K562 (cell line): ENCODE results near the gene CIB1. TPM values are rescaled to one million over a fixed set of nuclear protein-coding genes. Genes with fewer than 3 reads are reported as not detected.

Experiments
- ATAC-seq: fragments of 200-7000 bp; cut with Tn5 transposase; 3 replicates; pipeline ENCODE4 v1.9.1; 2020; ENCODE audit warnings: moderate library complexity
- BruUV-seq: library from RNA; stranded (reverse); fragments of 400-500 nt; replicated peaks from 2 replicates; lab custom pipeline; 2021; lab: Mats Ljungman, UMichigan
- CTCF ChIA-PET: fragments of 300-600 bp; formaldehyde crosslinking; extraction: SDS; loops from one replicate; lab custom pipeline; 2021; ENCODE audit warnings: low intra/inter-chr PET ratio; lab: Yijun Ruan, JAX
- POLR2A ChIA-PET: fragments of 300-600, 350-650 bp; sonication (Branson Sonifier 250); formaldehyde crosslinking; extraction: SDS; loops from one replicate; lab custom pipeline; 2021; ENCODE audit warnings: antibody characterized with exemption, inconsistent platforms; lab: Yijun Ruan, JAX
- DNase-seq, 4 experiments: peaks; one replicate each; pipeline versions ENCODE4 v3.0.0 to v3.0.0-alpha.2; 2011 to 2018; ENCODE audit warnings: low spot score in 3 of 4, mixed read lengths in 3 of 4; ENCODE audit errors: extremely low read depth in 1 of 4
- FAIRE-seq: peaks from 2 replicates; lab custom pipeline; 2011; peaks lifted over from hg19 to GRCh38; lab: Jason Lieb, UNC
- H2AFZ ChIP-seq: 2 replicates; pipeline ENCODE4 v1.6.0; 2011; ENCODE audit warnings: low read depth, low read length, control low read depth, inconsistent platforms
- H3K27ac ChIP-seq: fragments of 200-600 bp; 3 replicates; pipeline ENCODE4 v1.8.0; 2011; ENCODE audit warnings: low read depth, mild to moderate bottlenecking, control low read depth, inconsistent platforms, low read length, moderate library complexity, mixed read lengths; ENCODE audit errors: extremely low read depth
- H3K27me3 ChIP-seq, 2 experiments: fragments of 300-600 bp in 1 of 2; 2 replicates in 1 of 2; 3 replicates in 1 of 2; pipeline versions ENCODE4 v1.6.0 to v1.8.0; 2011; ENCODE audit warnings: inconsistent platforms in 2 of 2, low read length in 2 of 2, mild to moderate bottlenecking in 1 of 2, mixed read lengths in 1 of 2, moderate library complexity in 1 of 2; ENCODE audit not compliant: control insufficient read depth in 2 of 2, insufficient read depth in 2 of 2
- H3K36me3 ChIP-seq: fragments of 300-600 bp; 3 replicates; pipeline ENCODE4 v1.8.0; 2011; ENCODE audit warnings: mild to moderate bottlenecking, low read length, inconsistent platforms; ENCODE audit not compliant: control insufficient read depth, insufficient read depth
- H3K4me1 ChIP-seq, 2 experiments: fragments of 200-600 bp in 1 of 2; replicated peaks in 1 of 2; 2 replicates in 1 of 2; 3 replicates in 1 of 2; pipeline versions ENCODE4 v1.5.1 to v1.8.0; 2011; ENCODE audit warnings: inconsistent platforms in 2 of 2, low read length in 2 of 2, mild to moderate bottlenecking in 1 of 2, mixed read lengths in 1 of 2, moderate library complexity in 1 of 2; ENCODE audit not compliant: control insufficient read depth in 2 of 2, insufficient read depth in 2 of 2
- H3K4me2 ChIP-seq: 2 replicates; pipeline ENCODE4 v1.6.1; 2011; ENCODE audit warnings: low read length, control low read depth, inconsistent platforms, mixed read lengths; ENCODE audit not compliant: insufficient read depth
- H3K4me3 ChIP-seq: fragments of 200-600 bp; sonication (generic), shearing (Covaris generic); 2 replicates; pipeline ENCODE4 v1.5.1; 2016; ENCODE audit warnings: control low read depth, inconsistent platforms
- H3K79me2 ChIP-seq: fragments of 200-600 bp; 3 replicates; pipeline ENCODE4 v1.8.0; 2011; ENCODE audit warnings: low read length, inconsistent platforms; ENCODE audit not compliant: control insufficient read depth, insufficient read depth
- H3K9ac ChIP-seq, 2 experiments: 2 replicates each; pipeline versions ENCODE4 v1.6.0 to v1.6.1; 2011; ENCODE audit warnings: low read depth in 2 of 2, low read length in 2 of 2, control low read depth in 1 of 2, inconsistent platforms in 1 of 2, mild to moderate bottlenecking in 1 of 2, mixed read lengths in 1 of 2; ENCODE audit not compliant: insufficient read depth in 1 of 2
- H3K9me1 ChIP-seq: one replicate; pipeline ENCODE4 v1.6.0; 2011; ENCODE audit warnings: inconsistent platforms, mild to moderate bottlenecking, low read length, moderate library complexity; ENCODE audit not compliant: control insufficient read depth, insufficient read depth
- H3K9me3 ChIP-seq: replicated peaks from 2 replicates; pipeline ENCODE4 v1.5.1; 2011; ENCODE audit warnings: low read depth, low read length, inconsistent platforms; ENCODE audit not compliant: control insufficient read depth, insufficient read depth
- H4K20me1 ChIP-seq: replicated peaks from 2 replicates; pipeline ENCODE4 v1.6.1; 2011; ENCODE audit warnings: low read length, inconsistent platforms, mixed read lengths; ENCODE audit not compliant: control insufficient read depth, insufficient read depth
- BRF1 ChIP-seq: IDR thresholded peaks from 3 replicates; pipeline ENCODE4 v1.6.1; 2011; ENCODE audit warnings: borderline replicate concordance, mild to moderate bottlenecking; ENCODE audit not compliant: insufficient read length; ENCODE audit errors: extremely low read depth
- CCNT2 ChIP-seq: IDR thresholded peaks from 2 replicates; pipeline ENCODE4 v1.6.1; 2011; ENCODE audit warnings: borderline replicate concordance, low read depth, mild to moderate bottlenecking, moderate library complexity, mixed read lengths, low read length; ENCODE audit not compliant: insufficient read length; ENCODE audit errors: extremely low read depth
- CHD1 ChIP-seq: fragments of 200-600 bp; sonication (generic); IDR thresholded peaks from one replicate; pipeline ENCODE4 v1.6.1; 2012; ENCODE audit warnings: mild to moderate bottlenecking, moderate library complexity, low read length, inconsistent platforms
- EGR1 ChIP-seq: fragments of 450-650 bp; conservative IDR thresholded peaks from 2 replicates; pipeline ENCODE4 v1.6.1; 2017; ENCODE audit warnings: mild to moderate bottlenecking
- FUS ChIP-seq: fragments of 200-400 bp; formaldehyde crosslinking; optimal IDR thresholded peaks from 2 replicates; pipeline ENCODE3; 2017; ENCODE audit warnings: low read depth, low read length
- HMGN3 ChIP-seq: IDR thresholded peaks from 2 replicates; pipeline ENCODE4 v1.6.1; 2011; ENCODE audit warnings: borderline replicate concordance, low read depth, mild to moderate bottlenecking, mixed read lengths, low read length; ENCODE audit not compliant: insufficient read length; ENCODE audit errors: extremely low read depth
- MAZ ChIP-seq, 2 experiments: fragments of 450-650 bp in 1 of 2; sonication (generic) in 1 of 2; formaldehyde crosslinking; IDR thresholded peaks in 1 of 2; conservative IDR thresholded peaks in 1 of 2; 2 replicates each; pipeline versions ENCODE4 v1.4.0 to v1.5.0; 2020; ENCODE audit warnings: mild to moderate bottlenecking in 1 of 2, missing genetic modification reagents in 1 of 2
- NR3C1 ChIP-seq: sonication (generic); formaldehyde crosslinking; IDR thresholded peaks from 2 replicates; pipeline ENCODE4 v1.8.1; 2022; ENCODE audit warnings: missing genetic modification reagents
- NR4A1 ChIP-seq, 2 experiments: fragments of 250-450 bp in 1 of 2; fragments of 450-650 bp in 1 of 2; sonication (Bioruptor Pico) in 1 of 2; IDR thresholded peaks; 2 replicates each; pipeline versions ENCODE4 v1.4.0 to v1.6.1; 2016 to 2020; ENCODE audit warnings: mild to moderate bottlenecking in 2 of 2, missing compliant biosample characterization in 1 of 2, missing genetic modification characterization in 1 of 2, moderate library complexity in 1 of 2
- PCBP1 ChIP-seq: fragments of 200-400 bp; formaldehyde crosslinking; IDR thresholded peaks from 2 replicates; pipeline ENCODE4 v1.6.1; 2018; ENCODE audit warnings: mild to moderate bottlenecking, low read depth, low read length; ENCODE audit not compliant: poor library complexity, severe bottlenecking
- PCBP2 ChIP-seq: fragments of 200-400 bp; formaldehyde crosslinking; IDR thresholded peaks from 2 replicates; pipeline ENCODE4 v1.6.1; 2018; ENCODE audit warnings: low read length, low read depth, mild to moderate bottlenecking, moderate library complexity; ENCODE audit not compliant: poor library complexity, severe bottlenecking
- POLR2A ChIP-seq: fragments of 450-650 bp; conservative IDR thresholded peaks from 2 replicates; pipeline ENCODE4 v1.6.1; 2016
- SETDB1 ChIP-seq: IDR thresholded peaks from one replicate; pipeline ENCODE4 v1.6.1; 2012; ENCODE audit warnings: low read length, control low read depth, inconsistent platforms
- SIN3A ChIP-seq, 2 experiments: fragments of 150-350 bp in 1 of 2; IDR thresholded peaks; 2 replicates each; pipeline ENCODE4 v1.6.1; 2011 to 2016; ENCODE audit warnings: borderline replicate concordance in 2 of 2, low read depth in 2 of 2, low read length in 2 of 2, mild to moderate bottlenecking in 2 of 2, moderate library complexity in 2 of 2; ENCODE audit not compliant: control insufficient read depth in 1 of 2
- SIN3B ChIP-seq: fragments of 450-650 bp; IDR thresholded peaks from 2 replicates; pipeline ENCODE4 v1.6.1; 2017; ENCODE audit warnings: low read depth, mild to moderate bottlenecking, moderate library complexity
- TBP ChIP-seq: optimal IDR thresholded peaks from 2 replicates; pipeline ENCODE3; 2011; ENCODE audit warnings: low read depth, low read length, improper control_type of control experiment
- TRIM24 ChIP-seq, 2 experiments: fragments of 450-650 bp; IDR thresholded peaks; 2 replicates each; pipeline ENCODE4 v1.6.1; 2016
- WGBS: fragments of 100-300 bp; shearing (Covaris generic); methylation state at CpG from one replicate; pipeline ENCODE4 v1.1.6; 2016; ENCODE audit warnings: low coverage, mixed read lengths; ENCODE audit not compliant: insufficient coverage; ENCODE audit errors: missing lambda C conversion rate; 5-methylcytosine and 5-hydroxymethylcytosine counted together
- in situ Hi-C: fragments of 300-500 bp; cut with MboI; formaldehyde crosslinking; loops from 4 replicates; pipeline ENCODE4 v1.15.0; 2018; ENCODE audit warnings: inconsistent platforms, mixed read lengths
- intact Hi-C: fragments of 100-400 bp; cut with micrococcal nuclease; formaldehyde crosslinking; loops from 2 replicates; pipeline ENCODE4 v1.14.2; 2022
- polyA plus RNA-seq, 8 experiments: library from polyadenylated mRNA; depleted of rRNA in 4 of 8; stranded (reverse) in 5 of 8; unstranded in 3 of 8; fragments of >200 nt; fragmentation: Nextera tagmentation in 2 of 8; fragmentation: Illumina TruSeq in 1 of 8; extraction: Ambion mirVana in 2 of 8; extraction: Trizol in 1 of 8; gene quantifications; 2 replicates each; pipeline versions ENCODE4 v1.2.1 to v1.2.3, GENCODE V29; 2011 to 2014; ENCODE audit warnings: inconsistent platforms in 1 of 8, missing spikeins in 1 of 8
- total RNA-seq, 7 experiments: library from RNA; depleted of rRNA in 6 of 7; stranded (reverse); fragments of >200 nt in 6 of 7; fragmentation: Illumina TruSeq in 2 of 7; extraction: Trizol in 2 of 7; gene quantifications; 2 replicates each; pipeline versions ENCODE4 v1.2.1 to v1.2.3, GENCODE V29; 2011 to 2021; ENCODE audit warnings: low replicate concordance in 1 of 7
- TF ChIP-seq, protein P1 (sequence below): fragments of 450-650 bp; formaldehyde crosslinking; IDR thresholded peaks from 2 replicates; pipeline ENCODE4 v1.4.0; 2020; ENCODE audit warnings: mild to moderate bottlenecking, moderate library complexity
- TF ChIP-seq, protein P2 (sequence below): fragments of 250-450 bp; sonication (Bioruptor Pico); IDR thresholded peaks from 2 replicates; pipeline ENCODE4 v1.9.0; 2021; ENCODE audit warnings: mild to moderate bottlenecking

Gene CIB1
- total and polyA plus RNA-seq, 9 of the 15 experiments (the other 6 are each of a cell fraction or from before 2014, with no cell fraction given) = 14.9 to 136 (median 64.5) TPM

DNA sequence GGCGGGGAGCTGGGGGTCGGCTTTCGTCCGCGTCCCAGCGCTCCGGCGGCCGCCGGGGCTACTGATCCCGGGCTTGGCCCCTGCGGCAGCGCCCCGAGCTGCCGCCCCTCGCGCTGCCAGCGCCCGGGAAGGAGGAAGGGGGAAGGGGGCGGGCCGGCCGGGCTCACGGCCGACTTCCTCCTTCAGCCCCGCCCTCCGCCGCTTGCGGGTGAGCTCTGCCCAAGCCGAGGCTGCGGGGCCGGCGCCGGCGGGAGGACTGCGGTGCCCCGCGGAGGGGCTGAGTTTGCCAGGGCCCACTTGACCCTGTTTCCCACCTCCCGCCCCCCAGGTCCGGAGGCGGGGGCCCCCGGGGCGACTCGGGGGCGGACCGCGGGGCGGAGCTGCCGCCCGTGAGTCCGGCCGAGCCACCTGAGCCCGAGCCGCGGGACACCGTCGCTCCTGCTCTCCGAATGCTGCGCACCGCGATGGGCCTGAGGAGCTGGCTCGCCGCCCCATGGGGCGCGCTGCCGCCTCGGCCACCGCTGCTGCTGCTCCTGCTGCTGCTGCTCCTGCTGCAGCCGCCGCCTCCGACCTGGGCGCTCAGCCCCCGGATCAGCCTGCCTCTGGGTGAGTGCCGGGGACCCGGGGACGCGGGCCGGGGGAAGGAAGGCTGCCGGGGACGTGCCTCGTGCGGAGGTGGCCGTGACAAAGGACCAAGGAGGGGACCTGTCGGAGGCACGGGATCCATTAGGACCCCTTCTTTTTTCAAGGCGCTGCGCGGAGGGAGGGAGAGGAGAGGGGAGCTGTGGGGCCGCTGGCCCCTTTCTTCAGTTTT lies 32.4 kb downstream of the CIB1 start, which contains the start of gene SEMA4B:
TSS of gene SEMA4B (plus strand) at position 201 of the 814 bp plus-strand sequence. CDS start at position 450, 249 bp downstream.
- Histone ChIP-seq H2AFZ (peak within 1 kb of the TSS; percentile 73), H3K27me3 (no peaks in the 10 kb centered on the region), H3K36me3 (peaks cover 38% of the 10 kb centered on the region; the same call in 2 of the 3 replicates), H3K9me1 (no peaks in the 10 kb centered on the region), H3K4me2 (peak within 1 kb of the TSS; percentile 79), H3K4me1 (peaks cover 26 to 33% of the 10 kb centered on the region in 2 experiments; a peak in 4 of 5 replicates), H4K20me1 (0 out of 2 replicates have a peak, but pooled peaks cover 12% of the 10 kb centered on the region), H3K79me2 (peaks cover 69% of the 10 kb centered on the region), H3K9me3 (no peaks in the 10 kb centered on the region), H3K9ac (peak within 1 kb of the TSS; percentile 64 to 93), H3K27ac (peak within 1 kb of the TSS; percentile 63), H3K4me3 (peak within 1 kb of the TSS; percentile 83)
- DNase-seq (peak; percentile 84 to 95 (median 92)), ATAC-seq (peak; percentile 96), FAIRE-seq (no peak)
- POLR2A ChIA-PET = interaction anchor here (0.6 to 4.2 kb wide), 14 partner anchors 8 to 1098 kb away, joined by 3 to 24 read pairs (median 4); partner anchors contain the start of genes CIB1 and GDPGP1
- WGBS = 2% methylated on average over 36 of the region's 88 CpGs
- in situ Hi-C loops (no loop called here), intact Hi-C loops (loop anchor here (2.0 kb wide), 1 partner anchor 17 kb away; no protein-coding TSS in a partner anchor)
- CTCF ChIA-PET = interaction anchor here (0.7 kb wide), 1 partner anchor 58 kb away, joined by 3 read pairs; no protein-coding TSS in a partner anchor
- BruUV-seq = no TSS peak
- peak; percentile 35 for TF ChIP-seq TBP
- peak; percentile 34; the same call in 1 of the 2 replicates for TF ChIP-seq SIN3B
- no peak for TF ChIP-seq NR4A1 (CRISPR knock-in tag; IDR thresholded peaks at IDR 0.05)
- no peak for TF ChIP-seq NR4A1 (tag; IDR thresholded peaks at IDR 0.05)
- peak; percentile 82 for TF ChIP-seq CCNT2
- TF ChIP-seq TRIM24 (IDR thresholded peaks at IDR 0.05) = no peak
- no peak for TF ChIP-seq SETDB1
- no peak for TF ChIP-seq BRF1
- TF ChIP-seq EGR1 = 0 out of 2 replicates have a peak, but pooled peaks have one; percentile 39
- peak; percentile 77 for TF ChIP-seq PCBP1
- peak; percentile 71; a peak in 3 of 4 replicates for TF ChIP-seq MAZ (CRISPR knock-in tag; conservative IDR thresholded peaks at IDR 0.05 in 1 of 2, IDR thresholded peaks at IDR 0.05 in 1 of 2)
- TF ChIP-seq PCBP2 = peak; percentile 30
- TF ChIP-seq HMGN3 = peak; percentile 44
- TF ChIP-seq, protein P1, sequence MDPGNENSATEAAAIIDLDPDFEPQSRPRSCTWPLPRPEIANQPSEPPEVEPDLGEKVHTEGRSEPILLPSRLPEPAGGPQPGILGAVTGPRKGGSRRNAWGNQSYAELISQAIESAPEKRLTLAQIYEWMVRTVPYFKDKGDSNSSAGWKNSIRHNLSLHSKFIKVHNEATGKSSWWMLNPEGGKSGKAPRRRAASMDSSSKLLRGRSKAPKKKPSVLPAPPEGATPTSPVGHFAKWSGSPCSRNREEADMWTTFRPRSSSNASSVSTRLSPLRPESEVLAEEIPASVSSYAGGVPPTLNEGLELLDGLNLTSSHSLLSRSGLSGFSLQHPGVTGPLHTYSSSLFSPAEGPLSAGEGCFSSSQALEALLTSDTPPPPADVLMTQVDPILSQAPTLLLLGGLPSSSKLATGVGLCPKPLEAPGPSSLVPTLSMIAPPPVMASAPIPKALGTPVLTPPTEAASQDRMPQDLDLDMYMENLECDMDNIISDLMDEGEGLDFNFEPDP (CRISPR knock-in tag) = no peak
- TF ChIP-seq, protein P2, sequence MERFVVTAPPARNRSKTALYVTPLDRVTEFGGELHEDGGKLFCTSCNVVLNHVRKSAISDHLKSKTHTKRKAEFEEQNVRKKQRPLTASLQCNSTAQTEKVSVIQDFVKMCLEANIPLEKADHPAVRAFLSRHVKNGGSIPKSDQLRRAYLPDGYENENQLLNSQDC (CRISPR knock-in tag) = no peak
- TF ChIP-seq FUS = peak; percentile 60
- TF ChIP-seq SIN3A (IDR thresholded peaks at IDR 0.05; ENCODE audit: borderline replicate concordance in 2 of 2, control insufficient read depth in 1 of 2, low read depth in 2 of 2, low read length in 2 of 2) = peak in 1 of 2 experiments; percentile 36; a peak in 1 of 4 replicates
- peak; percentile 75 for TF ChIP-seq CHD1
- TF ChIP-seq NR3C1 (CRISPR knock-in tag) = no peak
- peak; percentile 53; the same call in 1 of the 2 replicates for TF ChIP-seq POLR2A
